Sciatic nerve (tissue), 2 donors: ENCODE data around the gene CRACDL. TPM values are rescaled to one million over a fixed set of nuclear protein-coding genes. Genes with fewer than 3 reads are reported as not detected.
A peak's percentile ranks its signal among the peaks of the same experiment; 100 is the strongest.
"Not testable (repeated sequence)": the region's sequence is repeated elsewhere in the genome, so short reads cannot be mapped to it uniquely, and the experiment has no call there.

Experiments used
- ATAC-seq: fragments of 200-7000 bp; cut with Tn5 transposase; one replicate; pipeline ENCODE4 v1.9.1; 2020; ENCODE audit warnings: mild to moderate bottlenecking, moderate library complexity
- DNase-seq: peaks from one replicate; pipeline ENCODE4 v3.0.0-alpha.2; 2020; ENCODE audit warnings: low spot score
- intact Hi-C: fragments of 100-400 bp; cut with DNase I; formaldehyde crosslinking; loops from one replicate; pipeline ENCODE4 v1.14.2; 2022
- total RNA-seq: library from RNA; stranded (reverse); fragmentation: NEBNext Ultra II Directional; extraction: Animal tissue kit (Norgen Biotek cat#: 25700); gene quantifications from one replicate; pipeline ENCODE4 v1.2.1, GENCODE V29; 2021
- donor health status: DM: no; HTN: no; CAD: no.
- donor health status: DM: no; HTN: no; CAD: no.

CRACDL gene
- total RNA-seq, 1 donor from 2014 or later: 12.4 TPM

- ATAC-seq (no peak), DNase-seq (peak; percentile 53)
- intact Hi-C loops: no loop called here
These were observed 26.5 kb downstream of the CRACDL start for GRCh38 chr2:98909317-98910211.

DNA sequence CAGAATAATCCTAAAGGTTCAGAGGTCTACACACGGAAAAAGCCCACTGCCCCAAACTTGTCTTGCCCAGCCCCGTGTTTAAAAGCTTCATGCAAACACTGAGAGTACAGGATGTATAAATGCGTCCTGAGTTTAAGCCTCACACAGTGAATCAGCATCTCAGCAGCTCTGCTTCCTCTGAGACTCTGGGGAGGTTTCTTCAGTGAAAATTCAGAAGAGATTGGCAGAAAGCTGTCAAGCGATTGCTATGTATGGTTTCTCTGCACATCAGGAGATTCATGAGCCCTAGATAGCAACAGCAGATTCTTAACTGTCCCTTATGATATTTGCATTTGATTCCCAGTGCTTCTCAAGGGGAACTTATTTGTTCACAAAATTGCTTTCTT lies 27.1 kb downstream of the CRACDL start:
- intact Hi-C loops: no loop called here
- DNase-seq (no peak), ATAC-seq (no peak)

- intact Hi-C loops: no loop called here
- no peak for ATAC-seq
These were observed 27.8 kb downstream of the CRACDL start for GRCh38 chr2:98907966-98908905.

DNA sequence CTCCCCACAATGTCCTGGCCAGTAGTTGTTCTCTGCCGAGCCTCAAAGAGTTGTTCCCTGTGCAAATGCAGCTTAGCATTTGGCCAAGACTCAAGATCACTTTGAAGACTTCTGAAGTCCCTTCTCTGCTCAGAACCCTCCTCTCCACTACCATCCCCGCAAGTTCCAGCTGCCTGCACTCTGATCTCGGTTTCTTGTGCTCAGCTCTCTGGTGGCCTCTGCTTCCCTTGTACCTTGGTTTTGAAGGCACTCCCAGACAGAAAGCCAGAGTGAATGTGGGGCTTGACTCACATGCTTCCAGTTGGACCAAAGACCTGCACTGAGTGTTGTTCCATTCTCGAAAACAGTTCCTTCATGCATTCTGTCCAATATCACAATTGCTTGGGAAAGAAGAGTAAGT lies 28.6 kb downstream of the CRACDL start:
- DNase-seq: peak; percentile 6
- no peak for ATAC-seq
- intact Hi-C loops: no loop called here

More at GRCh38 chr2:98907966-98908905, 27.8 kb downstream of the CRACDL start:
- peak; percentile 25 for DNase-seq

DNA sequence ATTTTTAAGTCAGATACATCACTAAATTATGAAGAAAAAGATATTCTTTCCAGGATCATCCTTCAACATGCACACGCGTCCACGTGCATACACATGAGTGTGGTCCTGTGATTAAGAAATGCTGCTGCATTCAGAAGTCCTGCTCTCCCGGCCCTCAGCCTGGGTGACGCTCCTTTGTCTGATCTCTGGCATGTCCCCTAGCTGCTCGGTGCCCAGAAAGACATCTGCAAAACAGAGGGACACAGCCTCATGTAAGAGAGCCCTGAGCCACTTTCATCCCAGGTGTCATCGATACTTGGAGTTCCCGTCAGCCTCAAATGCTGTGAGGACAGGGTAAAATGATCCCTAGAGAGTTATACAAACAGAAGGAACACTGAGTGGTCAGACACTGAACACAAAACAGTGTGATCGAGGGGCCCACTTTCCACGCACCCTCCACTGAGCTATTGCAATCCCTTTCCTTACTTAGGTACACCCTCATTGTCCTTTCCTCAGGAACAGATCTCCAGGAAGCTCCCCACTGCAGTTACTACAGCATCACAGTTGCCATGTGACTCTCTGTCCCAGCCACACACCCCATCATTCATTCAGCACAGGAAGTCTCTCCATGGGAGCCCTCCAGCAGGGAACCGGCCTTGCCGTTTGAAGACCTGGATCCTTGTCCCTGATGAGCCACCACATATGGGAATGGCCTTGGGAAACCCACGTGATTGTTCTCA lies 32.1 kb downstream of the CRACDL start:
- intact Hi-C loops: no loop called here
- DNase-seq: peak; percentile 28
- ATAC-seq: no peak

GRCh38 chr2:98903064-98903355 lies 33.0 kb downstream of the CRACDL start:
- ATAC-seq: no peak
- DNase-seq: peak; percentile 26
- intact Hi-C loops: no loop called here

DNA sequence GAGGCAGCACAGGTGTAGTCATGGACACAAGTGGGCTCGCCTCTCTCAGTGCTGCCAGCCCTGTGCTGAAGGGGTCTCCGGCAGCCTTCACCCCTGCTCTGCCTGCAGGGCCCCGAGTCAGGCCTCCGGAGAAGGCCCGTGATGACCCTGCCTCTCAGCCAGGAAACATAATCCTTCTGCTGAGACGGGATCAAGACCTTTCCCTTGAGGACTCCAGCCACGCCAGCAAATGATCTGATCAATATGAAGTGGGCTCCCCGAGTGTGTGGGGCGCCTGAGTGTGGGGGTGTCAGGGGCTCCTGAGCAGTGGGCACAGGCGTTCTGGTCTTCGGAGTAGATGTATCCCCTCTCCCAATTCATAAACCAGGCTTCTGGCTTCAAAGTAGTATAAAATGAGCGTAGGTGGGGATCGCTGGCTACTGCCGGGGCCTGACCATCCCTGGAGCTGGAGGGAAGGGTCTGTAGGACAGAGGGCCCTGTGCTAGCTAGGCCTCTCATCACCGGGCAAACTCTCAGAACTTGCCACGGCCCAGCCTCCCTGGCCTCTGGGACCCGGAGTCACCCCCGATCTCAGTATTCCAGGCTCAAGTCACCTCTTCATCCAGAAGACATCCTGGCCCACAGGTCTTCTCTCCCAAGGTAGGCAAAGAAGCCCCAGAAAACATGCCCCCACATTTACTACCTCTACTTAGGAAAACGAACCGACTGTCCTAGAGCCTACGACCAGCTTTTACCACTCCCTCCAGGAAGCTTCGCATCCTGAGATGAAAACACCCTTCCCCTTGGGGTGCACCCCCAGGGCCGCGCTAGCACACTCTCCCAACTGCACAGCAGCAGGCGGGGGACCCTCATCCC lies 33.6 kb downstream of the CRACDL start:
- intact Hi-C loops: no loop called here
- DNase-seq (peak; percentile 40), ATAC-seq (no peak)

DNA sequence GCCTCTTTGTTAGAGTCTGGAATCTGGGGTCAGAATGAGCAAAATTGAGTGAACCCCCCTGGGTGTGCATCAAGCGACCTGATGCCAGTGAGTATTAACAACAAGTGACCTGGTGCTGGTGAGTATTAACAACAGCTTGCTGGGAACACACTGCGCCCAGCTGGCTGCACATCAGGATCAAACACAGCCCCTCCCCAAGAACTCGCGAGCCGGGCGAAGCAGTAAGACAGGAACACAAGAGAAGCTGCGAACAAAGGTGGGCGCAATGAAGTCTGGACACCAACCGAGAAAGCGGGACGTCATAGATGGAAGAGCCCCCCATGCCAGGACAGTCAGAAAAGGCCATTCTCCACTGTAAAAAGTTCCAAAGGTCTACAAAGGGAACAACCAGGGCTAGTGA lies 34.3 kb downstream of the CRACDL start:
- DNase-seq: peak; percentile 32
- ATAC-seq: no peak

DNA sequence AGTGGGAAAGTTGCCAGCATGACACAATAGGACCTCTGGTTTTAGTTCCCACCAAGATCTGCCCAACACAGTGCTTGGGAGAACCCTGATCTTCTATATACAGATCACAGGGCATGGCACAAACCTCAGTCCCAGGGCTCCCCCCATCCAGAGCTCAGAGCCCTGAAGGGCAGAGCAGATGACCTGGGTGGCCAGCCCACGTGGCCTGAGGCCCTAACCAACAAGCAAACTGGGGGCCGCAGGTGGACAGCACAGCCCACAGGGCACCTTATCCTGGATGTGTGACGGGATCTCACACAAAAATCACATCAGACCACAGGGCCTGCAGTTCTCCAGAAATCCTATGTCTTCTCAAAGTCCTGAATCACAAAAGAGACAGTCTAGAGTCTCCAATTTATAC lies 34.7 kb downstream of the CRACDL start:
- DNase-seq (no peak), ATAC-seq (no peak)
- intact Hi-C loops: no loop called here

More for the DNA sequence above, 34.3 kb downstream of the CRACDL start:
- intact Hi-C loops: no loop called here

DNA sequence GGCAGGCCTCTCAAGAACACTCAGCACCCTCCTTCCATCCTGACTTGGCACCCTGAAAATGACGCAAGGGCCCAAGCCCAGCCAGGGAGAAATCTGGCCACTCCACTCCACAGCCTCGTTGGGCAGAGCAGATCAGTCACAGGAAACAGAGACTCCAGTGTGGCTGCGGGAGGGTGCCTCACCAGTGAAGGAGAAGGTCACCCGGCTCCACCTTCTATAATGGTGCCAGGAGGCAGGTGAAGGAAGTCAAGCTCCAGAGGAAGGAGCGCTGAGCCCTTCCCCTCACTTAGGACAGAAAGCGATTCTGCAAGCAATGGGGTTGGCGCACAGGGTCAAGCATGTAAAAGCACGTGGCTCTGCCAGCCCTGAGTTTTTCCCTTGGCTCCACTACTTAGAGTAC lies 35.3 kb downstream of the CRACDL start:
- intact Hi-C loops: no loop called here
- ATAC-seq: no peak
- peak; percentile 43 for DNase-seq

DNA sequence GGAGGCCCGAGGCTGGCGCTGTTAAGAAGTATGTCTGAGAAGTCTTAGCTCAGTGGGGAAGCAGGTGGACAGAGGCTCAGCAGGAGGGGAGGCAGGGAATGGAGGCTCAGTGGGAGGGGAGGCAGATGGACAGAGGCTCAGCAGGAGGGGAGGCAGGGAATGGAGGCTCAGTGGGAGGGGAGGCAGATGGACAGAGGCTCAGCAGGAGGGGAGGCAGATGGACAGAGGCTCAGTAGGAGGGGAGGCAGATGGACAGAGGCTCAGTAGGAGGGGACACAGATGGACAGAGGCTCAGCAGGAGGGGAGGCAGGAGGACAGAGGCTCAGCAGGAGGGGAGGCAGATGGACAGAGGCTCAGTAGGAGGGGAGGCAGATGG lies 36.3 kb downstream of the CRACDL start:
- intact Hi-C loops, ATAC-seq, DNase-seq: not testable (repeated sequence)

DNA sequence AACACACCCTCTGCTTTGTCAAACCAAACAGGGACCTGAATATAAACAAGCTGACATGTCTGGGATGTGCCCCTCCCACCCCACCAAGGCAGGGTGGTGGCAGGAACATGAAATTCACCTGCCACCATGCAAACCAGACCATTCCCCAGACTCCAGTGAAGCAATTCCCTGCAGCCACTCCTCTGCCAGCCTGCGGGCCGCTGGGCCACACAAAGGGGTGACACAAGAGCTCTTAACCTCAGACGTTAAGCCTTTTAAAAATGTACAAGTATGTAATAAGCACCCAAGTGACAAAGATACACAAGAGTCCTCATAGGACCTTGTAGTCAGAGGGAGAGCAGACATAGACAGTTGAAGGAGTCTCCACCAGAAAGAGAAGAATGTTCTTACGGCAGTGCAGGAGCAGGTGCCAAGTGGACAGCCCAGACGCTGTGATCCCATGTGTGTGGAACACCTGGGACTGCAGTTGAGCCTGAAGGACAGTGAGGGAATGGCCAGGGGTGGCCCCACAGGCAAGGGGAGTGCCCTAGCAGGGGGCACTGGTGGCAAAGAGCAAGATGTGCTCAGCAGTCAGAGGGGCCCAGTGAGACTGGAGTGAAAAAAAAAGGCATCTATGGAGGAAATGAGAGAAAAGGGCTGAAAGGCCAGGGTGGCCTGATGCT lies 36.9 kb downstream of the CRACDL start:
- intact Hi-C loops: no loop called here
- ATAC-seq (no peak), DNase-seq (peak; percentile 10)

DNA sequence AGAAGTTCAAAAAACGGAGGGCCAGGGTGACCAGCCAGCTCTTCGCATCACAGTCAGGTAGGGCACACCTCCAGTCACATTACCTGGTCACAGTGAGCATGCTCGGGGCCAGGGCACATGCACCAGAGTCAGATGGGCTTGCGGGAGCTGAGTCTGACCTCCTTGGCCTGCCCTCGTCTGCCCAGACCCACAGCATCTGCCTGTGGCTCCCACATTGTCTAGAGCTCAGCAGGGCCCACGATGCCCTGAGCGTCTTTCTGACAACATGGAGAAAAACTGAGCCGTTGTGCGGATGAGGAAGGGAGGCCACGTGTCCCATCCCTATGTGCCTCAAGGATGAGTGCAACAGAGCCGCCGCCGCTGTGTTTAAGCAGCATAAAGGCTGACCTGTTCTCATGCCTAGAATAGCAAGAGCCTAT lies 37.6 kb downstream of the CRACDL start:
- ATAC-seq (no peak), DNase-seq (peak; percentile 42)
- intact Hi-C loops: no loop called here

DNA sequence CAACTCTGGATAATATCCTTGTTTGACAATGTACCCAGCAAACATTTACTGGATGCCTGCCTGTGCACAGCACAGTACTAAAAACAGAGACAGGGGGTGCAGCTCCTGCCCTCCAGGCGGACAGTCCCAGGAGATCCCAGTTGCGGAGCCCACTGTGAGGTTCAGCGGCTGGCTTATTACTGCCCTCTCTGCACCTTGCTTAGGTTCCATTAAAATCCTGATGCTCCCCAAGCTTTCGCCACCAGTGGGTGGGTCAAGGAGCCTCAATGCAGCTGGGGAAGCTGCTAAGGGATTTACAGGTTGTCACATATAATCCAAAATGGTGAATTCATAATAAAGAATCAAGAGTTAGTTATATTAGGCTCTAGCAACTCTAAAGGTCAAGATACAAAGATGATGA lies 38.3 kb downstream of the CRACDL start:
- ATAC-seq: no peak
- intact Hi-C loops: no loop called here
- DNase-seq: peak; percentile 7

GRCh38 chr2:98896944-98897343 lies 39.1 kb downstream of the CRACDL start:
- intact Hi-C loops: no loop called here
- ATAC-seq: no peak
- DNase-seq: peak; percentile 12

DNA sequence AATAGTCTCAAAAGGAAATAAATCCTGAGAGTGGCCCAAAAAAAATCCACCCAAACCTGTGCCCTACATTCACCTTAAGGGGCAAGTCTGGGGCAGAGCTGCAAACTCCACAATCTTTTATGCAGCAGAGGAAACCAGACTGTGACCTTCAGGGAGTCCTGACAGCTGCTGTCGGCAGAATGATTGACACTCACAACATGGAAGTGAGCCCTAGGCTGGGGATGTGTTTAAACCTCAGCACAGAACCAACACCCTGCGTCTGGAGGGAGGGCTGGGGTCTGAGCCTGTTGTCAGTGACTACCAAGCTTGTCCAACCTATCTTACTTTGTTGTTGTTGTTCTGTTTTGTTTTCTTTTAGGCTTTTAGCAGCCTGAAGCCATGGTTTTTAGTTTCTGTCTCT lies 39.6 kb downstream of the CRACDL start:
- no peak for ATAC-seq
- intact Hi-C loops: no loop called here

DNA sequence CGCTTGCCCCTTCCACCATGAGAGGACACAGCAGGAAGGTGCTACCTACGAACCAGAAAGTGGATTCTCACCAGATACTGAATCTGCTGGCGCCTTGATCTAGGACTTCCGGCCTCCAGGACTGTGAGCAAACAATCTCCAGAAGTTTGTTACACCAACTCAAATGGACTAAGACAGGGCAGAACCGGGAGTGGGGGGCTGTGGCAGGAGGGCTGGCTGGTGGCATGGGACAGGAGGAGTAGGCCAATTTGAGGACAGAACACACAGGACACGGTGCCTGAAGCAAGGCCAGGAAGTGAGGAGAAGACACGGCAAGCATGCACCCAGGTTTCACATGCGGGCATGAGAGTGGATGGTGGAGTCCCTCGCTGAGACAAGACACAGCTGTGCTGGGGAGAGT lies 40.1 kb downstream of the CRACDL start:
- DNase-seq: peak; percentile 33
- ATAC-seq: no peak
- intact Hi-C loops: no loop called here

More for the DNA sequence above, 39.6 kb downstream of the CRACDL start:
- DNase-seq: peak; percentile 34

GRCh38 chr2:98895221-98895620 lies 40.8 kb downstream of the CRACDL start:
- no peak for DNase-seq
- ATAC-seq: no peak
- intact Hi-C loops: no loop called here
